K562 (cell line): Measurements from ENCODE around the gene CDADC1. TPM values are rescaled to one million over a fixed set of nuclear protein-coding genes. Genes with fewer than 3 reads are reported as not detected.

ENCODE experiments used
- ATAC-seq: fragments of 200-7000 bp; cut with Tn5 transposase; 3 replicates; pipeline ENCODE4 v1.9.1; 2020; ENCODE audit warnings: moderate library complexity
- BruUV-seq: library from RNA; stranded (reverse); fragments of 400-500 nt; replicated peaks from 2 replicates; lab custom pipeline; 2021; lab: Mats Ljungman, UMichigan
- CTCF ChIA-PET: fragments of 300-600 bp; formaldehyde crosslinking; extraction: SDS; loops from one replicate; lab custom pipeline; 2021; ENCODE audit warnings: low intra/inter-chr PET ratio; lab: Yijun Ruan, JAX
- POLR2A ChIA-PET: fragments of 300-600, 350-650 bp; sonication (Branson Sonifier 250); formaldehyde crosslinking; extraction: SDS; loops from one replicate; lab custom pipeline; 2021; ENCODE audit warnings: antibody characterized with exemption, inconsistent platforms; lab: Yijun Ruan, JAX
- DNase-seq, 4 experiments: peaks; one replicate each; pipeline versions ENCODE4 v3.0.0 to v3.0.0-alpha.2; 2011 to 2018; ENCODE audit warnings: low spot score in 3 of 4, mixed read lengths in 3 of 4; ENCODE audit errors: extremely low read depth in 1 of 4
- FAIRE-seq: peaks from 2 replicates; lab custom pipeline; 2011; peaks lifted over from hg19 to GRCh38; lab: Jason Lieb, UNC
- H2AFZ ChIP-seq: 2 replicates; pipeline ENCODE4 v1.6.0; 2011; ENCODE audit warnings: low read depth, low read length, control low read depth, inconsistent platforms
- H3K27ac ChIP-seq: fragments of 200-600 bp; 3 replicates; pipeline ENCODE4 v1.8.0; 2011; ENCODE audit warnings: low read depth, mild to moderate bottlenecking, control low read depth, inconsistent platforms, low read length, moderate library complexity, mixed read lengths; ENCODE audit errors: extremely low read depth
- H3K27me3 ChIP-seq, 2 experiments: fragments of 300-600 bp in 1 of 2; 2 replicates in 1 of 2; 3 replicates in 1 of 2; pipeline versions ENCODE4 v1.6.0 to v1.8.0; 2011; ENCODE audit warnings: inconsistent platforms in 2 of 2, low read length in 2 of 2, mild to moderate bottlenecking in 1 of 2, mixed read lengths in 1 of 2, moderate library complexity in 1 of 2; ENCODE audit not compliant: control insufficient read depth in 2 of 2, insufficient read depth in 2 of 2
- H3K36me3 ChIP-seq: fragments of 300-600 bp; 3 replicates; pipeline ENCODE4 v1.8.0; 2011; ENCODE audit warnings: mild to moderate bottlenecking, low read length, inconsistent platforms; ENCODE audit not compliant: control insufficient read depth, insufficient read depth
- H3K4me1 ChIP-seq, 2 experiments: fragments of 200-600 bp in 1 of 2; replicated peaks in 1 of 2; 2 replicates in 1 of 2; 3 replicates in 1 of 2; pipeline versions ENCODE4 v1.5.1 to v1.8.0; 2011; ENCODE audit warnings: inconsistent platforms in 2 of 2, low read length in 2 of 2, mild to moderate bottlenecking in 1 of 2, mixed read lengths in 1 of 2, moderate library complexity in 1 of 2; ENCODE audit not compliant: control insufficient read depth in 2 of 2, insufficient read depth in 2 of 2
- H3K4me2 ChIP-seq: 2 replicates; pipeline ENCODE4 v1.6.1; 2011; ENCODE audit warnings: low read length, control low read depth, inconsistent platforms, mixed read lengths; ENCODE audit not compliant: insufficient read depth
- H3K4me3 ChIP-seq: fragments of 200-600 bp; sonication (generic), shearing (Covaris generic); 2 replicates; pipeline ENCODE4 v1.5.1; 2016; ENCODE audit warnings: control low read depth, inconsistent platforms
- H3K79me2 ChIP-seq: fragments of 200-600 bp; 3 replicates; pipeline ENCODE4 v1.8.0; 2011; ENCODE audit warnings: low read length, inconsistent platforms; ENCODE audit not compliant: control insufficient read depth, insufficient read depth
- H3K9ac ChIP-seq, 2 experiments: 2 replicates each; pipeline versions ENCODE4 v1.6.0 to v1.6.1; 2011; ENCODE audit warnings: low read depth in 2 of 2, low read length in 2 of 2, control low read depth in 1 of 2, inconsistent platforms in 1 of 2, mild to moderate bottlenecking in 1 of 2, mixed read lengths in 1 of 2; ENCODE audit not compliant: insufficient read depth in 1 of 2
- H3K9me1 ChIP-seq: one replicate; pipeline ENCODE4 v1.6.0; 2011; ENCODE audit warnings: inconsistent platforms, mild to moderate bottlenecking, low read length, moderate library complexity; ENCODE audit not compliant: control insufficient read depth, insufficient read depth
- H3K9me3 ChIP-seq: replicated peaks from 2 replicates; pipeline ENCODE4 v1.5.1; 2011; ENCODE audit warnings: low read depth, low read length, inconsistent platforms; ENCODE audit not compliant: control insufficient read depth, insufficient read depth
- H4K20me1 ChIP-seq: replicated peaks from 2 replicates; pipeline ENCODE4 v1.6.1; 2011; ENCODE audit warnings: low read length, inconsistent platforms, mixed read lengths; ENCODE audit not compliant: control insufficient read depth, insufficient read depth
- ADNP ChIP-seq: fragments of 200-800 bp; sonication (Bioruptor generic); IDR thresholded peaks from 2 replicates; pipeline ENCODE4 v1.6.1; 2016; ENCODE audit warnings: missing genetic modification characterization, missing compliant biosample characterization
- GMEB1 ChIP-seq: fragments of 250-450 bp; sonication (Bioruptor Pico); IDR thresholded peaks from 2 replicates; pipeline ENCODE4 v1.4.0; 2020; ENCODE audit warnings: mild to moderate bottlenecking
- HMG20A ChIP-seq: fragments of 450-650 bp; formaldehyde crosslinking; conservative IDR thresholded peaks from 2 replicates; pipeline ENCODE4 v1.4.0; 2020; ENCODE audit warnings: mild to moderate bottlenecking, mixed read lengths
- ZNF518B ChIP-seq: fragments of 250-450 bp; sonication (Bioruptor Pico); IDR thresholded peaks from 2 replicates; pipeline ENCODE4 v1.5.0; 2021; ENCODE audit warnings: mild to moderate bottlenecking, moderate library complexity
- WGBS: fragments of 100-300 bp; shearing (Covaris generic); methylation state at CpG from one replicate; pipeline ENCODE4 v1.1.6; 2016; ENCODE audit warnings: low coverage, mixed read lengths; ENCODE audit not compliant: insufficient coverage; ENCODE audit errors: missing lambda C conversion rate; 5-methylcytosine and 5-hydroxymethylcytosine counted together
- in situ Hi-C: fragments of 300-500 bp; cut with MboI; formaldehyde crosslinking; loops from 4 replicates; pipeline ENCODE4 v1.15.0; 2018; ENCODE audit warnings: inconsistent platforms, mixed read lengths
- intact Hi-C: fragments of 100-400 bp; cut with micrococcal nuclease; formaldehyde crosslinking; loops from 2 replicates; pipeline ENCODE4 v1.14.2; 2022
- polyA plus RNA-seq, 8 experiments: library from polyadenylated mRNA; depleted of rRNA in 4 of 8; stranded (reverse) in 5 of 8; unstranded in 3 of 8; fragments of >200 nt; fragmentation: Nextera tagmentation in 2 of 8; fragmentation: Illumina TruSeq in 1 of 8; extraction: Ambion mirVana in 2 of 8; extraction: Trizol in 1 of 8; gene quantifications; 2 replicates each; pipeline versions ENCODE4 v1.2.1 to v1.2.3, GENCODE V29; 2011 to 2014; ENCODE audit warnings: inconsistent platforms in 1 of 8, missing spikeins in 1 of 8
- total RNA-seq, 7 experiments: library from RNA; depleted of rRNA in 6 of 7; stranded (reverse); fragments of >200 nt in 6 of 7; fragmentation: Illumina TruSeq in 2 of 7; extraction: Trizol in 2 of 7; gene quantifications; 2 replicates each; pipeline versions ENCODE4 v1.2.1 to v1.2.3, GENCODE V29; 2011 to 2021; ENCODE audit warnings: low replicate concordance in 1 of 7

Gene CDADC1
- total and polyA plus RNA-seq, 9 of the 15 experiments (the other 6 are each of a cell fraction or from before 2014, with no cell fraction given): 4.1 to 11.8 (median 6.3) TPM

GRCh38 chr13:49300276-49300675 lies 52.6 kb downstream of the CDADC1 start:
- POLR2A ChIA-PET: interaction anchor here (0.9 kb wide), 1 partner anchor 9 kb away, joined by 3 read pairs; no protein-coding TSS in a partner anchor

More at GRCh38 chr13:49300276-49300675, 52.6 kb downstream of the CDADC1 start:
- intact Hi-C loops: loop anchor here (2.0 to 5.0 kb wide), 2 partner anchors 122 to 217 kb away; no protein-coding TSS in a partner anchor
- no peak for FAIRE-seq
- no peaks in the 10 kb centered on the region for H3K79me2 ChIP-seq
- 23% methylated on average over 4 of the region's 5 CpGs for WGBS
- H3K9me3 ChIP-seq: no peaks in the 10 kb centered on the region
- no peak overlapping the region for H3K9ac ChIP-seq
- no peaks in the 10 kb centered on the region for H3K27me3 ChIP-seq
- no peak overlapping the region for H3K4me3 ChIP-seq
- H4K20me1 ChIP-seq: no peaks in the 10 kb centered on the region
- no peak for DNase-seq
- TF ChIP-seq ZNF518B (CRISPR knock-in tag) (no peak), ADNP (tag) (no peak), GMEB1 (CRISPR knock-in tag) (no peak), HMG20A (CRISPR knock-in tag) (no peak)
- TF ChIP-seq, all 486 proteins: peak for 0
- Histone ChIP-seq H3K4me2 (no peak overlapping the region), H3K27ac (no peak overlapping the region), H3K36me3 (no peaks in the 10 kb centered on the region), H2AFZ (no peak overlapping the region), H3K9me1 (no peaks in the 10 kb centered on the region), H3K4me1 (peaks cover 2 to 3% of the 10 kb centered on the region in 2 experiments; a peak in 2 of 5 replicates)
- ATAC-seq: no peak
- in situ Hi-C loops: loop anchor here (10.0 kb wide), 1 partner anchor 135 kb away; no protein-coding TSS in a partner anchor
- CTCF ChIA-PET: interaction anchor here (2.8 kb wide), 2 partner anchors 136 to 307 kb away, joined by 11 to 17 read pairs; no protein-coding TSS in a partner anchor
- BruUV-seq: no TSS peak
